ENCODE results near the gene CNTN5. TPM values are rescaled to one million over a fixed set of nuclear protein-coding genes. Genes with fewer than 3 reads are reported as not detected.

CNTN5 gene
- total and polyA plus RNA-seq, 2 donors (not counting 1 experiment from before 2014, with no cell fraction given): not detected

DNA sequence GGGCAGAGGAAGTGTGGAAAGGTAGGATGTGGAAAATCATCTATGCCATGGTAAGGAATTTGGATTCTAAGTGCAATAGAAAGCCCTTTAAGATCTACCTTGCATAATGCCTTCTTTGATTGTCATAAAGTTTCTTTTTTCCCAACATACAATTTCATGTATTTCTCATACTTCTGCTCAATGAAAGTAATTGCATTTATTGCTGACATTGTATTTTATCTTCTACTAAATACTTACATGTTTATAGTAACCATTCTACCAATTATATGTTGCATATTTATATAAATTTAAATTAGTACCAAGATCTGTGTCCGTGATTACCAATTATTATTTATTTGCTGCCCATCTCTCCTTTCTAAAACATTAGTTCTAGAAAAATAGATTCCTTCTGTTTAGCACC, 114.8 kb downstream of the CNTN5 start:
- intact Hi-C loops (cut with micrococcal nuclease): no loop called here
- CTCF ChIA-PET: no interaction called here
- Histone ChIP-seq H3K9ac (ENCODE audit: low read length) (no peak overlapping the region), H2AFZ (ENCODE audit: insufficient read depth, low read depth, low read length, poor library complexity, severe bottlenecking) (no peak overlapping the region), H3K4me3 (ENCODE audit: control extremely low read depth in 1 of 5, extremely low read depth in 1 of 5, insufficient read depth in 1 of 5, low read depth in 2 of 5, low read length in 4 of 5) (no peak overlapping the region), H3K9me3 (ENCODE audit: control extremely low read depth in 1 of 3, control insufficient read depth in 2 of 3, insufficient read depth in 1 of 3, low read length in 2 of 3) (no peaks in the 10 kb centered on the region), H3K79me2 (ENCODE audit: control insufficient read depth, insufficient read depth, low read length) (no peaks in the 10 kb centered on the region), H3K4me2 (replicated peaks; ENCODE audit: low read depth, low read length, poor library complexity, severe bottlenecking) (no peak overlapping the region), H4K20me1 (ENCODE audit: control insufficient read depth, insufficient read depth, low read length, poor library complexity, severe bottlenecking) (no peaks in the 10 kb centered on the region), H3K27ac (ENCODE audit: low read length in 2 of 2) (no peak overlapping the region), H3K4me1 (ENCODE audit: control insufficient read depth in 2 of 2, insufficient read depth in 2 of 2, low read length in 2 of 2) (no peaks in the 10 kb centered on the region), H3K27me3 (replicated peaks in 1 of 4; ENCODE audit: control extremely low read depth in 1 of 4, control insufficient read depth in 3 of 4, insufficient read depth in 4 of 4, low read length in 3 of 4) (no peaks in the 10 kb centered on the region), H3K36me3 (replicated peaks in 1 of 2; ENCODE audit: control extremely low read depth in 1 of 2, control insufficient read depth in 1 of 2, extremely low read depth in 1 of 2, insufficient read depth in 2 of 2, low read length in 1 of 2) (no peaks in the 10 kb centered on the region)
- no CpG with 5 or more reads among the region's 1 CpG for WGBS (ENCODE audit: insufficient coverage)
- no peak overlapping the region for H3K4me3 Mint-ChIP-seq
- POLR2A ChIA-PET: no interaction called here
- H3K27me3 Mint-ChIP-seq: no peaks in the 10 kb centered on the region
- DNase-seq (no peak), ATAC-seq (ENCODE audit: low read depth) (no peak)
- H3K27ac Mint-ChIP-seq: no peak overlapping the region
- peaks cover 3% of the 10 kb centered on the region for H3K9me3 Mint-ChIP-seq (ENCODE audit: insufficient read depth)
- TF ChIP-seq EZH2 (IDR thresholded peaks at IDR 0.05; ENCODE audit: borderline replicate concordance, insufficient read depth, low read depth, low read length, poor library complexity, severe bottlenecking) (no peak), CTCF (IDR thresholded peaks at IDR 0.05) (no peak)
- no peaks in the 10 kb centered on the region for H3K4me1 Mint-ChIP-seq

- H3K27me3 ChIP-seq (replicated peaks in 1 of 4; ENCODE audit: control extremely low read depth in 1 of 4, control insufficient read depth in 3 of 4, insufficient read depth in 4 of 4, low read length in 3 of 4): no peaks in the 10 kb centered on the region
- Mint-ChIP-seq H3K4me1 (no peaks in the 10 kb centered on the region), H3K4me3 (no peak overlapping the region), H3K27me3 (no peaks in the 10 kb centered on the region), H3K9me3 (ENCODE audit: insufficient read depth) (peaks cover 3% of the 10 kb centered on the region), H3K27ac (no peak overlapping the region)
- CTCF ChIA-PET: no interaction called here
- H3K79me2 ChIP-seq (ENCODE audit: control insufficient read depth, insufficient read depth, low read length): no peaks in the 10 kb centered on the region
- ATAC-seq (ENCODE audit: low read depth): no peak
- peaks cover 0 to 6% (median 0%) of the 10 kb centered on the region in 3 donors for H3K9me3 ChIP-seq (ENCODE audit: control extremely low read depth in 1 of 3, control insufficient read depth in 2 of 3, insufficient read depth in 1 of 3, low read length in 2 of 3)
- no peaks in the 10 kb centered on the region for H3K4me1 ChIP-seq (ENCODE audit: control insufficient read depth in 2 of 2, insufficient read depth in 2 of 2, low read length in 2 of 2)
- no peak overlapping the region for H3K4me2 ChIP-seq (replicated peaks; ENCODE audit: low read depth, low read length, poor library complexity, severe bottlenecking)
- no peak overlapping the region for H3K4me3 ChIP-seq (ENCODE audit: control extremely low read depth in 1 of 5, extremely low read depth in 1 of 5, insufficient read depth in 1 of 5, low read depth in 2 of 5, low read length in 4 of 5)
- H3K27ac ChIP-seq (ENCODE audit: low read length in 2 of 2): no peak overlapping the region
- no peak overlapping the region for H2AFZ ChIP-seq (ENCODE audit: insufficient read depth, low read depth, low read length, poor library complexity, severe bottlenecking)
- POLR2A ChIA-PET: no interaction called here
- intact Hi-C loops (cut with micrococcal nuclease): no loop called here
- no peaks in the 10 kb centered on the region for H4K20me1 ChIP-seq (ENCODE audit: control insufficient read depth, insufficient read depth, low read length, poor library complexity, severe bottlenecking)
- WGBS (ENCODE audit: insufficient coverage): 67% methylated on average over 4 of the region's 4 CpGs
- H3K36me3 ChIP-seq (replicated peaks in 1 of 2; ENCODE audit: control extremely low read depth in 1 of 2, control insufficient read depth in 1 of 2, extremely low read depth in 1 of 2, insufficient read depth in 2 of 2, low read length in 1 of 2): no peaks in the 10 kb centered on the region
- no peak overlapping the region for H3K9ac ChIP-seq (ENCODE audit: low read length)
- no peak for DNase-seq
- TF ChIP-seq EZH2 (IDR thresholded peaks at IDR 0.05; ENCODE audit: borderline replicate concordance, insufficient read depth, low read depth, low read length, poor library complexity, severe bottlenecking) (no peak), CTCF (IDR thresholded peaks at IDR 0.05) (no peak)
These were observed 121.5 kb downstream of the CNTN5 start for GRCh38 chr11:99142237-99142636.

All from B cell (primary cell).